Epithelial cell of esophagus (primary cell): Measurements from ENCODE around the gene SHISA4.
"Not testable (repeated sequence)": the region's sequence is repeated elsewhere in the genome, so short reads cannot be mapped to it uniquely, and the experiment has no call there.

ENCODE experiments used
- DNase-seq: peaks from one replicate; pipeline ENCODE4 v3.0.0; 2010; ENCODE audit warnings: low read depth
- H3K4me3 ChIP-seq: 2 replicates; pipeline ENCODE4 v1.5.1; 2011; ENCODE audit warnings: mild to moderate bottlenecking, low read length, control low read depth
- CTCF ChIP-seq: IDR thresholded peaks from 2 replicates; pipeline ENCODE4 v1.5.1; 2011; ENCODE audit warnings: low read depth, mild to moderate bottlenecking, low read length, control low read depth, inconsistent platforms; ENCODE audit not compliant: insufficient read depth; ENCODE audit errors: missing control alignments

The SHISA4 gene

GRCh38 chr1:201847150-201847549 is 41.5 kb upstream of the SHISA4 start:
- no peak for DNase-seq
- no peak for TF ChIP-seq CTCF
- no peak overlapping the region for H3K4me3 ChIP-seq

GRCh38 chr1:201848230-201848629 is 40.5 kb upstream of the SHISA4 start:
- TF ChIP-seq CTCF: no peak
- no peak overlapping the region for H3K4me3 ChIP-seq
- no peak for DNase-seq

- no peak for TF ChIP-seq CTCF
- peak; percentile 46 for DNase-seq
- no peak overlapping the region for H3K4me3 ChIP-seq
Observed at GRCh38 chr1:201849372-201850052, 39.2 kb upstream of the SHISA4 start.

GRCh38 chr1:201850053-201850397 is 38.7 kb upstream of the SHISA4 start:
- TF ChIP-seq CTCF: no peak
- peak; percentile 65 for DNase-seq
- H3K4me3 ChIP-seq: no peak overlapping the region

- TF ChIP-seq CTCF: no peak
- no peak overlapping the region for H3K4me3 ChIP-seq
- DNase-seq: no peak
Observed at GRCh38 chr1:201851949-201852348, 36.7 kb upstream of the SHISA4 start.

GRCh38 chr1:201856722-201857121 is 32.0 kb upstream of the SHISA4 start:
- not testable (repeated sequence) for DNase-seq, H3K4me3 ChIP-seq

- no peak for DNase-seq
- no peak for TF ChIP-seq CTCF
Observed at GRCh38 chr1:201859424-201859823, 29.3 kb upstream of the SHISA4 start.

More at GRCh38 chr1:201859424-201859823, 29.3 kb upstream of the SHISA4 start:
- no peak overlapping the region for H3K4me3 ChIP-seq
